Hepatocyte (in vitro differentiated cells): ENCODE data around the gene LAMA3. TPM values are rescaled to one million over a fixed set of nuclear protein-coding genes. Genes with fewer than 3 reads are reported as not detected.

Experiments
- DNase-seq: peaks from one replicate; pipeline ENCODE4 v3.0.0-alpha.2; 2016; ENCODE audit warnings: low spot score
- H2AFZ ChIP-seq: fragments of 200-600 bp; sonication (generic); 2 replicates; pipeline ENCODE4 v1.6.0; 2016; ENCODE audit warnings: antibody characterized with exemption, mild to moderate bottlenecking
- H3K27ac ChIP-seq: fragments of 200-600 bp; sonication (generic); 2 replicates; pipeline ENCODE4 v1.5.1; 2016; ENCODE audit warnings: mild to moderate bottlenecking
- H3K27me3 ChIP-seq: fragments of 200-600 bp; sonication (generic); 2 replicates; pipeline ENCODE4 v1.6.1; 2016
- H3K36me3 ChIP-seq: fragments of 200-600 bp; sonication (generic); replicated peaks from 2 replicates; pipeline ENCODE4 v1.5.1; 2016; ENCODE audit warnings: low read depth; ENCODE audit not compliant: insufficient read depth
- H3K4me1 ChIP-seq: fragments of 200-600 bp; sonication (generic); 2 replicates; pipeline ENCODE4 v1.5.1; 2016; ENCODE audit warnings: mild to moderate bottlenecking, moderate library complexity; ENCODE audit not compliant: insufficient read depth
- H3K4me2 ChIP-seq: fragments of 200-600 bp; sonication (generic); 2 replicates; pipeline ENCODE4 v1.6.0; 2016
- H3K4me3 ChIP-seq: fragments of 200-600 bp; sonication (generic); 2 replicates; pipeline ENCODE4 v1.5.1; 2016; ENCODE audit warnings: mild to moderate bottlenecking
- H3K79me2 ChIP-seq: fragments of 200-600 bp; sonication (generic); 2 replicates; pipeline ENCODE4 v1.6.0; 2017; ENCODE audit warnings: mild to moderate bottlenecking
- H3K9me2 ChIP-seq: fragments of 200-600 bp; sonication (generic); replicated peaks from 2 replicates; pipeline ENCODE4 v1.6.0; 2017; ENCODE audit warnings: mild to moderate bottlenecking; ENCODE audit not compliant: insufficient read depth
- H3K9me3 ChIP-seq: fragments of 200-600 bp; sonication (generic); 2 replicates; pipeline ENCODE4 v1.5.1; 2016; ENCODE audit warnings: low read depth, mild to moderate bottlenecking
- H4K20me1 ChIP-seq: fragments of 200-600 bp; sonication (generic); 2 replicates; pipeline ENCODE4 v1.6.0; 2016; ENCODE audit warnings: mild to moderate bottlenecking; ENCODE audit not compliant: insufficient read depth, poor library complexity, severe bottlenecking
- CTCF ChIP-seq: fragments of 200-600 bp; sonication (generic); IDR thresholded peaks from 2 replicates; pipeline ENCODE4 v1.5.1; 2016; ENCODE audit warnings: antibody characterized with exemption, mild to moderate bottlenecking; ENCODE audit not compliant: poor library complexity
- EZH2 ChIP-seq: fragments of 200-600 bp; sonication (generic); IDR thresholded peaks from 2 replicates; pipeline ENCODE4 v1.6.1; 2016; ENCODE audit warnings: antibody characterized with exemption, mild to moderate bottlenecking, borderline replicate concordance
- EZH2phosphoT487 ChIP-seq: fragments of 200-600 bp; sonication (generic); IDR thresholded peaks from one replicate; pipeline ENCODE4 v1.6.1; 2018; ENCODE audit warnings: antibody characterized with exemption, mild to moderate bottlenecking, low read depth, moderate library complexity; ENCODE audit not compliant: unreplicated experiment, severe bottlenecking
- WGBS: methylation state at CpG from one replicate; pipeline ENCODE4 v1.1.6; 2016; ENCODE audit warnings: low lambda C conversion rate; ENCODE audit errors: missing lambda C conversion rate; 5-methylcytosine and 5-hydroxymethylcytosine counted together
- polyA plus RNA-seq: library from polyadenylated mRNA; unstranded; fragments of >200 nt; fragmentation: Nextera tagmentation; extraction: Ambion mirVana; gene quantifications from 2 replicates; pipeline ENCODE4 v1.2.1, GENCODE V29; 2016
- total RNA-seq: library from RNA; depleted of rRNA; stranded (reverse); fragments of >200 nt; gene quantifications from 2 replicates; pipeline ENCODE4 v1.2.3, GENCODE V29; 2014

Gene LAMA3
- total and polyA plus RNA-seq, 2 experiments from 2014 or later: 29.9 to 52.1 TPM

DNA sequence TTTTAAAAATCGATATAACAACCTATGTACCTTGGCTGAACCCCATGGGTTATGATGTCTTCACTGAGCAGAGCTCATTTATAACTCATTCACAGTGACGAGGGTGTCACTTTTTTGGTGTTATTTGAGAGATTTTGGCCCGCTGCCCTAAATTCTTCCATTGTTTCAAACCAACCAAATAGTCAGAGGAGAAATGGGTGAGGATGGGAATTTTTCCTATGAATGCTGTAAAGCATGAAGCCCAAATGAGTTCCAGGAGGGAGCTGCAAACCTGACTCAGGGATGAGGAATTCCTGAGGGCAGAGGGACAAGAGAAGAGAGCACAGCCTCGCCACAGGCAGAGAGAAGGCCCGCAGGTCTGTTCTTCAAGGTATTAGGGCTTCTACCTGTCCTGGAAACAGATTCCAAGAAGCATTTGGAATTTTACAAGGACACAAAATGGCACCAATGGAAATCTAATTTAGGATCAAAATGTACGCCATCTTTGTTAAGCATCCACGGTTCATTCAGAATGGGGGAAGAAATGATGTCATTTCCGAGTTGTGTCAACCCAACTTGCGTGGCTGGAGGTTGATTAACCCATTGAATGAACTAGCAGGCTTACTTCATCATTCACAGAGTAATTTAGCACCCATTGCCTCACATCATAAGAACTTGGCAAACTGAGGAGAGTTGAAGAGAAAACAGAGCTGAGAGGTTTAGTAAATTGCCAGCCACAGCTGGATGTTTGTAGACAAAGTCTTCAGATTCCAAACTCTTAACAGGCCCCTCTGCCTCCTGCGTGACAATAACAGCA lies 133.5 kb downstream of the LAMA3 start:
- H3K4me2 ChIP-seq: no peak overlapping the region
- H2AFZ ChIP-seq: no peak overlapping the region
- no peaks in the 10 kb centered on the region for H3K36me3 ChIP-seq
- no peaks in the 10 kb centered on the region for H3K79me2 ChIP-seq
- DNase-seq: no peak
- 87% methylated on average over 10 of the region's 10 CpGs for WGBS
- H3K9me2 ChIP-seq: no peaks in the 10 kb centered on the region
- H3K27ac ChIP-seq: no peak overlapping the region
- H3K4me3 ChIP-seq: no peak overlapping the region
- no peaks in the 10 kb centered on the region for H3K27me3 ChIP-seq
- no peaks in the 10 kb centered on the region for H3K9me3 ChIP-seq
- H4K20me1 ChIP-seq: no peaks in the 10 kb centered on the region
- no peak for TF ChIP-seq CTCF
- no peak for TF ChIP-seq EZH2
- TF ChIP-seq EZH2phosphoT487: no peak
- peaks cover 11% of the 10 kb centered on the region for H3K4me1 ChIP-seq

- H3K36me3 ChIP-seq: no peaks in the 10 kb centered on the region
- WGBS: 82% methylated on average over 2 of the region's 2 CpGs
These were observed 135.0 kb downstream of the LAMA3 start for GRCh38 chr18:23824240-23824639.

GRCh38 chr18:23824669-23825068 lies 135.4 kb downstream of the LAMA3 start:
- TF ChIP-seq CTCF (no peak), EZH2phosphoT487 (no peak), EZH2 (no peak)
- WGBS: 89% methylated on average over 1 of the region's 1 CpG
- Histone ChIP-seq H3K36me3 (no peaks in the 10 kb centered on the region), H3K79me2 (no peaks in the 10 kb centered on the region), H3K9me3 (no peaks in the 10 kb centered on the region), H3K27me3 (no peaks in the 10 kb centered on the region), H3K4me3 (no peak overlapping the region), H4K20me1 (no peaks in the 10 kb centered on the region), H3K27ac (peak overlapping the region; percentile 38), H3K4me1 (peaks cover 11% of the 10 kb centered on the region), H2AFZ (no peak overlapping the region), H3K9me2 (no peaks in the 10 kb centered on the region), H3K4me2 (no peak overlapping the region)
- peak; percentile 28 for DNase-seq

More at GRCh38 chr18:23824240-23824639, 135.0 kb downstream of the LAMA3 start:
- Histone ChIP-seq H3K4me1 (peaks cover 11% of the 10 kb centered on the region), H3K27me3 (no peaks in the 10 kb centered on the region), H3K79me2 (no peaks in the 10 kb centered on the region), H3K9me3 (no peaks in the 10 kb centered on the region), H2AFZ (no peak overlapping the region), H3K4me3 (no peak overlapping the region), H3K9me2 (no peaks in the 10 kb centered on the region), H3K27ac (peak overlapping the region; percentile 17), H4K20me1 (no peaks in the 10 kb centered on the region), H3K4me2 (no peak overlapping the region)
- no peak for DNase-seq
- TF ChIP-seq EZH2 (no peak), EZH2phosphoT487 (no peak), CTCF (no peak)
